A549 treated with AZD9567 at 1 μM for 4 hours (cell line): ENCODE results near the gene NAGK. TPM values are rescaled to one million over a fixed set of nuclear protein-coding genes. Genes with fewer than 3 reads are reported as not detected.

Experiments
- total RNA-seq: library from RNA; stranded (reverse); fragments of 200-300 nt; extraction: Qiagen RNA extraction; gene quantifications from 5 replicates; pipeline ENCODE4 v1.2.3, GENCODE V29; 2022; ENCODE audit not compliant: insufficient read depth

NAGK gene
- total RNA-seq = 81.6 to 103 TPM (median 91.6 TPM) in 5 replicates

DNA sequence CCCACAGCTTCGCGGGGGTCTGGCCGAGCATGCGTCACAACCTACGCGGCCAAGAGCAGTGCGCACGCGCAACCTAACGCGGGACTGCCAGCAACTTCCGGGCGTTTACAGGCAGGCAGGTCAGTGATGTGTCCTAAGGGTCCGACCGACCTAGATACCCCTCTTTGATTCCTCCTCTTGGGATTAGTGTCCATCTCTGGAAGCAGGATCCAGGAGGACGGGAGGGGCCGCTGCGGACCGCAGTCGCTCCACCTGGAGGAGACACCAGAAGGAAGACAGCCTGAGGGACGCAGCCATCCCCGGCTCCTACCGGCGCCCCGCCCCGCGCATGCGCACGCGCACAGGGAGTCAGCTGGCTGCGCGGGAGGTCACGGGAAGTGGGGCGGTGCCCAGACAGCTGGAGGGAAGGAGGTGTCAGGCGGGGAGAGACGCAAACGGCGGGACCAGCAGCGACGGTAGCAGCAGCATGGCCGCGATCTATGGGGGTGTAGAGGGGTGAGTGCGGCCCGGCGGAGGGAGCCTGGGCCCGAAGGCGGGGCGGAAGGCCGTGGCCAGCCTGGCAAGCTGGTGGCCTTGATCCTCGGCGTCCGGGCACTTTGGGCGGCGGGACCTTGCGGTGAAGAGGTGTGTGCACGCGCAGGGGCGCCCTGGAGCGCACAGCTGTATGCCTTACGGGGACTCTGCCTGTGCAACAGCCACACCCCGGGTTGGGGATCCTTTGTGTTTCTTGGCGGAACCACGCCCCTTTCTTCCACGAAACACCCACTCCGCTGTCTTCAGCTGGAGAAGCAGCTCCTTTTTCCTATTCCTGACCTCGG lies at the start of gene NAGK:
TSS of gene NAGK (plus strand) at position 431 of the 818 bp plus-strand sequence. CDS start at position 467, 36 bp downstream.

Other genes with a start within 250 kb of the NAGK start
- not detected in 5 replicates for gene CLEC4F, start 248.0 kb upstream of the NAGK start, total RNA-seq
- gene CD207, start 232.8 kb upstream of the NAGK start, total RNA-seq = not detected in 5 replicates
- gene VAX2, start 168.1 kb upstream of the NAGK start, total RNA-seq = 2.9 to 6.1 TPM (median 4.7 TPM) in 5 replicates
- gene ATP6V1B1, start 132.7 kb upstream of the NAGK start, total RNA-seq = 2.0 to 2.4 TPM (median 2.3 TPM) in 4 of 5 replicates, not detected in the other
- 0.05 to 0.11 TPM (median 0.09 TPM) in 4 of 5 replicates, not detected in the other for gene ANKRD53, start 90.0 kb upstream of the NAGK start, total RNA-seq
- gene TEX261, start 73.8 kb upstream of the NAGK start, total RNA-seq = 75.0 to 86.1 TPM (median 83.6 TPM) in 5 replicates
- 4.7 to 12.5 TPM (median 11.1 TPM) in 5 replicates for gene MCEE, start 61.6 kb downstream of the NAGK start, total RNA-seq
- 38.5 to 43.9 TPM (median 40.4 TPM) in 5 replicates for gene MPHOSPH10, start 62.0 kb downstream of the NAGK start, total RNA-seq
- gene PAIP2B, start 158.5 kb downstream of the NAGK start, total RNA-seq = 0.22 to 0.37 TPM (median 0.32 TPM) in 4 of 5 replicates, not detected in the other